HG03025 (cell line): ENCODE data around the gene ERCC6.

ENCODE experiments used
- ATAC-seq: cut with Tn5 transposase; IDR thresholded peaks from one replicate; pipeline ENCODE4 v1.9.1; 2021; ENCODE audit warnings: mild to moderate bottlenecking, moderate library complexity; ENCODE audit not compliant: unreplicated experiment, low FRiP score

ERCC6 gene

GRCh38 chr10:49465736-49466135 is 73.2 kb downstream of the ERCC6 start:
- ATAC-seq, result no peak
